Measurements from ENCODE around the gene ATN1. TPM values are rescaled to one million over a fixed set of nuclear protein-coding genes. Genes with fewer than 3 reads are reported as not detected.
A peak's percentile ranks its signal among the peaks of the same experiment; 100 is the strongest.
"Not testable (repeated sequence)": the region's sequence is repeated elsewhere in the genome, so short reads cannot be mapped to it uniquely, and the experiment has no call there.

Gene ATN1, protein sequence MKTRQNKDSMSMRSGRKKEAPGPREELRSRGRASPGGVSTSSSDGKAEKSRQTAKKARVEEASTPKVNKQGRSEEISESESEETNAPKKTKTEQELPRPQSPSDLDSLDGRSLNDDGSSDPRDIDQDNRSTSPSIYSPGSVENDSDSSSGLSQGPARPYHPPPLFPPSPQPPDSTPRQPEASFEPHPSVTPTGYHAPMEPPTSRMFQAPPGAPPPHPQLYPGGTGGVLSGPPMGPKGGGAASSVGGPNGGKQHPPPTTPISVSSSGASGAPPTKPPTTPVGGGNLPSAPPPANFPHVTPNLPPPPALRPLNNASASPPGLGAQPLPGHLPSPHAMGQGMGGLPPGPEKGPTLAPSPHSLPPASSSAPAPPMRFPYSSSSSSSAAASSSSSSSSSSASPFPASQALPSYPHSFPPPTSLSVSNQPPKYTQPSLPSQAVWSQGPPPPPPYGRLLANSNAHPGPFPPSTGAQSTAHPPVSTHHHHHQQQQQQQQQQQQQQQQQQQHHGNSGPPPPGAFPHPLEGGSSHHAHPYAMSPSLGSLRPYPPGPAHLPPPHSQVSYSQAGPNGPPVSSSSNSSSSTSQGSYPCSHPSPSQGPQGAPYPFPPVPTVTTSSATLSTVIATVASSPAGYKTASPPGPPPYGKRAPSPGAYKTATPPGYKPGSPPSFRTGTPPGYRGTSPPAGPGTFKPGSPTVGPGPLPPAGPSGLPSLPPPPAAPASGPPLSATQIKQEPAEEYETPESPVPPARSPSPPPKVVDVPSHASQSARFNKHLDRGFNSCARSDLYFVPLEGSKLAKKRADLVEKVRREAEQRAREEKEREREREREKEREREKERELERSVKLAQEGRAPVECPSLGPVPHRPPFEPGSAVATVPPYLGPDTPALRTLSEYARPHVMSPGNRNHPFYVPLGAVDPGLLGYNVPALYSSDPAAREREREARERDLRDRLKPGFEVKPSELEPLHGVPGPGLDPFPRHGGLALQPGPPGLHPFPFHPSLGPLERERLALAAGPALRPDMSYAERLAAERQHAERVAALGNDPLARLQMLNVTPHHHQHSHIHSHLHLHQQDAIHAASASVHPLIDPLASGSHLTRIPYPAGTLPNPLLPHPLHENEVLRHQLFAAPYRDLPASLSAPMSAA (N-terminal part only)
- total RNA-seq (8.2 and 21.5 TPM in 2 replicates), polyA plus RNA-seq (9.4 and 14.5 TPM in 2 replicates), polyA minus RNA-seq (ENCODE audit: low replicate concordance) (192 and 200 TPM in 2 replicates)
- 65.1 and 76.2 TPM in 2 replicates for polyA plus RNA-seq (2012)

DNA sequence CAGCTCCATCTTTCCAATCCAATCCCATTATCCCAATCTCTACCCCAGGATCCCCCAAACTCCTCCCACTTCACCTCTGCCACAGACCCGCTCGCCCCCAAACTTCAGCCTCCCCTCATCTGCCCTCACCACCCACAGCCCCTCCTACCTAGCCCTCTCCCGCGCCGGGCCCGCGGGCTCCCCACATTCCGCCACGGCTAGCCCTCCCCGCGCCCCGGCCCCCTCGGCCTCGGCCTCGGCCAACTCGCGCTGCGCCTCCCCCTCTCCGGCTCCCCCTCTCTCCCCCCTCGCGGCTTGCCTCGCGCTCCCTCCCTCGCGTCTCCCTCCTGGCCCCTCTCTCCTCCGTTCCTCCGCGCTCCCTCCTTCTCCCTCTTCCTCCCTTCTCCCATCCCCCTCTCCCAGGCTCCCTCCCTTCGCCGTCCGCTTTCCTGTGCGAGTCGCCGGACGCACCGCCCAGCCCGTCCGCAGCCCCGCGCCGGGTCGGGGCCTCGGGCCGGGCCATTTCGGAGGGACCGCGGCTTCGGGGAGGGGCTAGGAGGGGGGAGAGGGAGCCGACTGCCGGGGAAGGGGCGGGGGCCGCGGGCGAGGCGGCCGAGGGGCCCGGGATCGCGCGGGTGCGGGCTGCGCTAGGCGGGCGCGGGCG, at the start of gene ATN1:
TSS of gene ATN1 (plus strand) at position 581 of the 643 bp plus-strand sequence. CDS start 6,043 bp downstream, outside the sequence.
- peaks cover 3% of the 10 kb centered on the region for H3K36me3 ChIP-seq (ENCODE audit: control insufficient read depth, insufficient read depth, low read length)
- H3K4me1 ChIP-seq (ENCODE audit: control insufficient read depth, extremely low read depth, insufficient read depth, low read length), result peaks cover 29% of the 10 kb centered on the region
- H3K9ac ChIP-seq (ENCODE audit: insufficient read depth, low read length), result peak within 1 kb of the TSS; percentile 74
- TF ChIP-seq, protein P1, sequence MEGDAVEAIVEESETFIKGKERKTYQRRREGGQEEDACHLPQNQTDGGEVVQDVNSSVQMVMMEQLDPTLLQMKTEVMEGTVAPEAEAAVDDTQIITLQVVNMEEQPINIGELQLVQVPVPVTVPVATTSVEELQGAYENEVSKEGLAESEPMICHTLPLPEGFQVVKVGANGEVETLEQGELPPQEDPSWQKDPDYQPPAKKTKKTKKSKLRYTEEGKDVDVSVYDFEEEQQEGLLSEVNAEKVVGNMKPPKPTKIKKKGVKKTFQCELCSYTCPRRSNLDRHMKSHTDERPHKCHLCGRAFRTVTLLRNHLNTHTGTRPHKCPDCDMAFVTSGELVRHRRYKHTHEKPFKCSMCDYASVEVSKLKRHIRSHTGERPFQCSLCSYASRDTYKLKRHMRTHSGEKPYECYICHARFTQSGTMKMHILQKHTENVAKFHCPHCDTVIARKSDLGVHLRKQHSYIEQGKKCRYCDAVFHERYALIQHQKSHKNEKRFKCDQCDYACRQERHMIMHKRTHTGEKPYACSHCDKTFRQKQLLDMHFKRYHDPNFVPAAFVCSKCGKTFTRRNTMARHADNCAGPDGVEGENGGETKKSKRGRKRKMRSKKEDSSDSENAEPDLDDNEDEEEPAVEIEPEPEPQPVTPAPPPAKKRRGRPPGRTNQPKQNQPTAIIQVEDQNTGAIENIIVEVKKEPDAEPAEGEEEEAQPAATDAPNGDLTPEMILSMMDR (conservative IDR thresholded peaks at IDR 0.05 in 1 of 2, IDR thresholded peaks at IDR 0.05 in 1 of 2; ENCODE audit: low read depth in 1 of 2, low read length in 2 of 2), result no peak
- TF ChIP-seq EZH2 (IDR thresholded peaks at IDR 0.05; ENCODE audit: low read length, missing control alignments), result no peak
- peaks cover 45% of the 10 kb centered on the region for H3K79me2 ChIP-seq (ENCODE audit: control insufficient read depth, insufficient read depth, low read length)
- peak within 1 kb of the TSS; percentile 74 to 95 (median 88) for H3K4me3 ChIP-seq (replicated peaks in 1 of 4; ENCODE audit: control extremely low read depth in 1 of 4, insufficient read depth in 1 of 4, low read depth in 3 of 4, low read length in 4 of 4)
- no peaks in the 10 kb centered on the region for H3K9me3 ChIP-seq (ENCODE audit: control insufficient read depth, insufficient read depth, low read depth, low read length)
- H2AFZ ChIP-seq (ENCODE audit: low read length), result no peak within 1 kb of the TSS
- H3K4me2 ChIP-seq (ENCODE audit: extremely low read depth, insufficient read depth, low read length), result peak within 1 kb of the TSS; percentile 97
- H3K27me3 ChIP-seq (ENCODE audit: control insufficient read depth, insufficient read depth, low read length), result no peaks in the 10 kb centered on the region
- H3K27ac ChIP-seq (ENCODE audit: insufficient read depth, low read length), result peak within 1 kb of the TSS; percentile 92
- no peaks in the 10 kb centered on the region for H4K20me1 ChIP-seq (ENCODE audit: control insufficient read depth, extremely low read depth, insufficient read depth, low read length)
- DNase-seq (ENCODE audit: low read depth in 2 of 2), result peak; percentile 81 to 87

DNA sequence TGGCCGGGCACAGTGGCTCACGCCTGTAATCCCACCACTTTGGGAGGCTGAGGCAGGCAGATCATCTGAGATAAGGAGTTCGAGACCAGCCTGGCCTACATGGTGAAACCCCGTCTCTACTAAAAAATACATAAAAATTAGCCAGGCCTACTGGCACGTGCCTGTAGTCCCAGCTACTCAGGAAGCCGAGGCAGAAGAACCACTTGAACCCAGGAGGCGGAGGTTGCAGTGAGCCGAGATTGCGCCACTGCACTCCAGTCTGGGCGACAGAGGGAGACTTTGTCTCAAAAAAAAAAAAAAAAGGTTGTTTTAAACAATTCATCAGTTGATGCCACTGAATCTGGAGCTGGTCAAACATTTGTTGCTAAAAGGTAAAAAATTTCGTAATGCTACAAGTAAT, 47.9 kb upstream of the ATN1 start:
- H2AFZ ChIP-seq (ENCODE audit: low read length); H3K9ac ChIP-seq (ENCODE audit: insufficient read depth, low read length); H3K27me3 ChIP-seq (ENCODE audit: control insufficient read depth, insufficient read depth, low read length); H3K4me2 ChIP-seq (ENCODE audit: extremely low read depth, insufficient read depth, low read length); H3K36me3 ChIP-seq (ENCODE audit: control insufficient read depth, insufficient read depth, low read length); H4K20me1 ChIP-seq (ENCODE audit: control insufficient read depth, extremely low read depth, insufficient read depth, low read length); H3K4me3 ChIP-seq (replicated peaks in 1 of 4; ENCODE audit: control extremely low read depth in 1 of 4, insufficient read depth in 1 of 4, low read depth in 3 of 4, low read length in 4 of 4); DNase-seq (ENCODE audit: low read depth in 2 of 2); H3K4me1 ChIP-seq (ENCODE audit: control insufficient read depth, extremely low read depth, insufficient read depth, low read length); H3K79me2 ChIP-seq (ENCODE audit: control insufficient read depth, insufficient read depth, low read length); H3K27ac ChIP-seq (ENCODE audit: insufficient read depth, low read length); H3K9me3 ChIP-seq (ENCODE audit: control insufficient read depth, insufficient read depth, low read depth, low read length): not testable (repeated sequence)

DNA sequence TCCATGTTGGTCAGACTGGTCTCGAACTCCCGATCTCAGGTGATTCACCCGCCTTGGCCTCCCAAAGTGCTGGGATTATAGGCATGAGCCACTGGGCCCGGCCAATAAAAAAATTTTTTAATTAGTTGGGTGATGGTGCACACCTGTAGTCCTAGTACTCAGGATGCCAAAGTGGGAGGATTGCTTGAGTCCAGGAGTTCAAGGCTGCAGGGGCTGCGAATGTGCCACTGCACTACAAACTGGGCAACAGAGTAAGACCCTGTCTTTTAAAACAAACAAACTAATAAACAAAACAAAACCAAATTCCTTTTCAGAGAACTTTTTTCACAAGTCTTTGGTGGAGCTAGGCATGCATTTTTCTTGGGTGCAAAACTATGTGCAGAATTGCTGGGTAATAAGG, 44.5 kb upstream of the ATN1 start:
- TF ChIP-seq, protein P1 (conservative IDR thresholded peaks at IDR 0.05 in 1 of 2, IDR thresholded peaks at IDR 0.05 in 1 of 2; ENCODE audit: low read depth in 1 of 2, low read length in 2 of 2), result no peak
- TF ChIP-seq EZH2 (IDR thresholded peaks at IDR 0.05; ENCODE audit: low read length, missing control alignments), result no peak
- Histone ChIP-seq H3K27me3 (ENCODE audit: control insufficient read depth, insufficient read depth, low read length) (no peaks in the 10 kb centered on the region), H3K9ac (ENCODE audit: insufficient read depth, low read length) (no peak overlapping the region), H3K4me2 (ENCODE audit: extremely low read depth, insufficient read depth, low read length) (no peak overlapping the region), H3K4me1 (ENCODE audit: control insufficient read depth, extremely low read depth, insufficient read depth, low read length) (no peaks in the 10 kb centered on the region), H4K20me1 (ENCODE audit: control insufficient read depth, extremely low read depth, insufficient read depth, low read length) (no peaks in the 10 kb centered on the region), H3K79me2 (ENCODE audit: control insufficient read depth, insufficient read depth, low read length) (no peaks in the 10 kb centered on the region), H3K4me3 (replicated peaks in 1 of 4; ENCODE audit: control extremely low read depth in 1 of 4, insufficient read depth in 1 of 4, low read depth in 3 of 4, low read length in 4 of 4) (no peak overlapping the region), H3K36me3 (ENCODE audit: control insufficient read depth, insufficient read depth, low read length) (peaks cover 8% of the 10 kb centered on the region), H3K27ac (ENCODE audit: insufficient read depth, low read length) (no peak overlapping the region), H2AFZ (ENCODE audit: low read length) (no peak overlapping the region), H3K9me3 (ENCODE audit: control insufficient read depth, insufficient read depth, low read depth, low read length) (no peaks in the 10 kb centered on the region)
- DNase-seq (ENCODE audit: low read depth in 2 of 2), result no peak

Data from fibroblast of lung (primary cell).